Nephron (organoid): ENCODE measurements around the gene ADIPOR2.

Source experiments
- H3K27ac Mint-ChIP-seq, 3 experiments: 2 replicates each; pipeline ENCODE4 v1.8.0; 2020; ENCODE audit warnings: mixed read lengths in 3 of 3, mild to moderate bottlenecking in 2 of 3, moderate library complexity in 1 of 3
- H3K27me3 Mint-ChIP-seq: 2 replicates; pipeline ENCODE4 v1.8.0; 2021; ENCODE audit warnings: low read depth, mild to moderate bottlenecking, moderate library complexity, mixed read lengths
- H3K36me3 Mint-ChIP-seq: 2 replicates; pipeline ENCODE4 v1.8.0; 2020; ENCODE audit warnings: low read depth, mixed read lengths
- H3K4me1 Mint-ChIP-seq: 2 replicates; pipeline ENCODE4 v1.8.0; 2020; ENCODE audit warnings: mixed read lengths
- H3K4me3 Mint-ChIP-seq, 3 experiments: 2 replicates each; pipeline ENCODE4 v1.8.0; 2020; ENCODE audit warnings: mild to moderate bottlenecking in 3 of 3, mixed read lengths in 3 of 3, moderate library complexity in 2 of 3
- H3K9me3 Mint-ChIP-seq: 2 replicates; pipeline ENCODE4 v1.8.0; 2020; ENCODE audit warnings: mixed read lengths
- TF ChIP-seq, protein P1 (sequence below), 3 experiments: fragments of 200-600 bp; sonication (generic); IDR thresholded peaks; one replicate each; pipeline ENCODE4 v1.5.0; 2021; ENCODE audit warnings: antibody characterized with exemption in 3 of 3; ENCODE audit not compliant: unreplicated experiment in 3 of 3

Gene ADIPOR2

DNA sequence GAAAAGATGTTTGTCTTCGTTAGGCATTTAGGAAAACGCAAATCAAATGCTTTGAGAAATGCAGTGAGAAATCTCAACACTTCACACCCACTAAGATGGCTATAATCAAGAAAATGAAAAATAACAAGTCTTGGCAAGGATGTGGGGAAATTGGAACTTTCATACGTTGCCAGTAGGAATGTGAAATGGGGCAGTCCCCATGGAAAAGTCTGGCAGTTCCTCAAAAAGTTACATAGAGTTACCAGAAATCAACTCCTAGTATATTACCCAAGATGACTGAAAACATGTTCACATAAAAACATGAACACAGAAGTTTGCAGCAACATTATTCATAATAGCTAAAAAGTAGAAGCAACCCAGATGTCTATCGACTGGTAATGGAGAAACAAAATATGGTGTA is 88.0 kb downstream of the ADIPOR2 start:
- H3K36me3 Mint-ChIP-seq, result peaks cover 33% of the 10 kb centered on the region
- TF ChIP-seq, protein P1, sequence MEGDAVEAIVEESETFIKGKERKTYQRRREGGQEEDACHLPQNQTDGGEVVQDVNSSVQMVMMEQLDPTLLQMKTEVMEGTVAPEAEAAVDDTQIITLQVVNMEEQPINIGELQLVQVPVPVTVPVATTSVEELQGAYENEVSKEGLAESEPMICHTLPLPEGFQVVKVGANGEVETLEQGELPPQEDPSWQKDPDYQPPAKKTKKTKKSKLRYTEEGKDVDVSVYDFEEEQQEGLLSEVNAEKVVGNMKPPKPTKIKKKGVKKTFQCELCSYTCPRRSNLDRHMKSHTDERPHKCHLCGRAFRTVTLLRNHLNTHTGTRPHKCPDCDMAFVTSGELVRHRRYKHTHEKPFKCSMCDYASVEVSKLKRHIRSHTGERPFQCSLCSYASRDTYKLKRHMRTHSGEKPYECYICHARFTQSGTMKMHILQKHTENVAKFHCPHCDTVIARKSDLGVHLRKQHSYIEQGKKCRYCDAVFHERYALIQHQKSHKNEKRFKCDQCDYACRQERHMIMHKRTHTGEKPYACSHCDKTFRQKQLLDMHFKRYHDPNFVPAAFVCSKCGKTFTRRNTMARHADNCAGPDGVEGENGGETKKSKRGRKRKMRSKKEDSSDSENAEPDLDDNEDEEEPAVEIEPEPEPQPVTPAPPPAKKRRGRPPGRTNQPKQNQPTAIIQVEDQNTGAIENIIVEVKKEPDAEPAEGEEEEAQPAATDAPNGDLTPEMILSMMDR (IDR thresholded peaks at IDR 0.05; ENCODE audit: unreplicated experiment in 3 of 3), result no peak
- peaks cover 35% of the 10 kb centered on the region for H3K4me1 Mint-ChIP-seq
- H3K9me3 Mint-ChIP-seq, result no peaks in the 10 kb centered on the region
- no peak overlapping the region for H3K4me3 Mint-ChIP-seq
- peak overlapping the region in 1 of 3 experiments; percentile 9 for H3K27ac Mint-ChIP-seq
- no peaks in the 10 kb centered on the region for H3K27me3 Mint-ChIP-seq

DNA sequence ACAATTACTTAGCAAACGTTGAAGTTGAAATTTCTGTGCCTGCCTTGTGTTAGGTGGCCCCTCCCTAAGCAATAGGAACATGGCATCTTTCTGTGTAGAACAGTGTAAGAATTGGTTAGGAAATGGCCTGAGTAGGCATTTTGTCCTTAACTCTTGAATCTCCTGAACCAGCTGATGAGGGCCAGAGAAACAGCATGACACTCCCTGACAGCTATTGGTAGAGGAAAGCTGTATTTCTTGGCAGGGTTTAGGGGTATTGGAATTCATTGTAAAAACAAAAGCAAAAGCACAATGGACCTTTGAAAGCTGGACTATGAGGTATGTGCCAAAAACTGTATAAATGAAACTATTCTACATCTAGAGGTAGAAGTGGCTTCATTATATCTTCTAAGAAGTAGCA is 88.9 kb downstream of the ADIPOR2 start:
- TF ChIP-seq, protein P1 (IDR thresholded peaks at IDR 0.05; ENCODE audit: unreplicated experiment in 3 of 3), result no peak
- Mint-ChIP-seq H3K4me1 (peaks cover 29% of the 10 kb centered on the region), H3K4me3 (no peak overlapping the region), H3K27me3 (no peaks in the 10 kb centered on the region), H3K27ac (no peak overlapping the region), H3K36me3 (peaks cover 41% of the 10 kb centered on the region), H3K9me3 (no peaks in the 10 kb centered on the region)

DNA sequence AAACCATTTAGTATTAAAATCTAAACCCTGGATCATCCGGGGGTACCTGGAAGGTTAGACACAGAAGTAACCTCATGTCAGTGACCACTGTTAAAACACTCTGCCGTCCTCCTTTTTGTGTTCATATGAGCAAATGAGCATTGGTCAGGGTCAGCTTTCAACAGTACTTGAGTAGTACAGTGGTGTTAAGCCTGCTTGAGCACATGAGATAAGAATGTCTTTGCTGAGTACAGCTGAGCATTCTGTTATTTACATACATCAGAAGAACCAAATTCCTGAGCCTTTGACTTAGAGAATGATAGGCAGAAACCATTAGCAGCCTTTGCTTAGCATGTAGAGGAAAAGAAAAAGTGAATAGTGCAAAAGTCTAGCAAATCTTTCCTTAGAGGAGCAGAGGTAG is 90.9 kb downstream of the ADIPOR2 start:
- TF ChIP-seq, protein P1 (IDR thresholded peaks at IDR 0.05; ENCODE audit: unreplicated experiment in 3 of 3), result no peak
- peaks cover 42% of the 10 kb centered on the region for H3K36me3 Mint-ChIP-seq
- no peak overlapping the region for H3K4me3 Mint-ChIP-seq
- H3K27me3 Mint-ChIP-seq, result no peaks in the 10 kb centered on the region
- peak overlapping the region in 1 of 3 experiments; percentile 45 for H3K27ac Mint-ChIP-seq
- peaks cover 16% of the 10 kb centered on the region for H3K4me1 Mint-ChIP-seq
- H3K9me3 Mint-ChIP-seq, result no peaks in the 10 kb centered on the region

DNA sequence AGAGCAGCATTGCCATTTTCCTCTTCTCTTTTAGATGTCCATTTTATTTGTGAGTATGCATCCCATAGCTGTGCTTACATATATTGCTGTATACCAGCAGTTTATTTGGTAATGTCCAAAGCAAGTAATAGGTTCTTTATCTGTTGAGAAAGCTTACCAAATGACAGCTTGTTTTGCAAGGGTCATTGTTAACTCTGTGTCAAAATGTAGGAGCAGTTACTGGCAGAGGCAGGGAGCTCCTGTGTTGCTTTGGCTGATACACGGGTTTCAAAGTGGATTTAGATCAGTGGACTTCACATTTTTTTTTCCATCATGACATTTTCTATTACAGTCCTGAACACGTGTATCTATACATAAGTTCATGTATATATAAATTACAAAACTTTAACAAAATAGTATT is 91.3 kb downstream of the ADIPOR2 start:
- H3K27ac Mint-ChIP-seq, result no peak overlapping the region
- H3K27me3 Mint-ChIP-seq, result no peaks in the 10 kb centered on the region
- TF ChIP-seq, protein P1 (IDR thresholded peaks at IDR 0.05; ENCODE audit: unreplicated experiment in 3 of 3), result no peak
- peaks cover 15% of the 10 kb centered on the region for H3K4me1 Mint-ChIP-seq
- H3K4me3 Mint-ChIP-seq, result no peak overlapping the region
- H3K9me3 Mint-ChIP-seq, result no peaks in the 10 kb centered on the region
- peaks cover 43% of the 10 kb centered on the region for H3K36me3 Mint-ChIP-seq

DNA sequence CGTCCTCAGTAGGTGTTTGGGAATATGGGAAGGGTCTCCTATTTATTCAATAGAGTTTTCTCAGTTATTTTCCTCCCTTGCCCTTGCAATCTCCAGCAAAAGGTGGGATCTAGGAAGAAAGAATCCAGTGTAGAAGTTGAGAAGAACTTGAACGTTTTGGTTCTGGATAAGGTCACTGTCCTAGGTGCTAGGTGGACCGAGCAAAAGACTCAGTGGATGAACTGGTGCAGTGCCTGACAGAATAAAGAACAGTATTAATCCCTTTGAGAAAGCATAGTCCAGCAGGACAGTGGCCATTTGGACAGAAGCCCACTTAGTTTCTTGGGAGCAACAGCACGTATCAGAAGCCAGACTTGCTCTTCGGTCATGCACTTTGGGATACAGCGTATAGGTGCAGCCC is 96.8 kb downstream of the ADIPOR2 start:
- H3K4me1 Mint-ChIP-seq, result peaks cover 18% of the 10 kb centered on the region
- H3K4me3 Mint-ChIP-seq, result no peak overlapping the region
- TF ChIP-seq, protein P1 (IDR thresholded peaks at IDR 0.05; ENCODE audit: unreplicated experiment in 3 of 3), result no peak
- peaks cover 26% of the 10 kb centered on the region for H3K36me3 Mint-ChIP-seq
- H3K9me3 Mint-ChIP-seq, result no peaks in the 10 kb centered on the region
- H3K27me3 Mint-ChIP-seq, result no peaks in the 10 kb centered on the region
- H3K27ac Mint-ChIP-seq, result no peak overlapping the region

DNA sequence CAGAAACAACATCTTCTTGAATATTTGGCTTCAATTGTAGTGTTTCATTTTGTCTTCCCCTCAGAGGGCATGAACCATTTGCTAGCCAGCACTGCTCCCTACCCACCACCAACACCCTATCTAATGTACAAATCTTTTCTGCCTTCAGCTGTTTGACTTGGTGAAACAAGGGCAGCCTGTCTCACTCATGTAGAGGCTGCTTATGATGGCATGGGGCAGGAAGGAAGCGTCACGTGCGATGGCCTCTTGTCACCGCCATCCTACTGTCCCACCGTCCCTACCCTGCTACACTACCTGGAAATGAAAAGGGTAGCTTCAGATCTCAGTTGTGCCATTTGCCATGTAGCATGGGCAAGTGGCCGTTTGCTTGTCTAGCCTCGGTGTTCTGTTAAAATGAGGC is 99.6 kb downstream of the ADIPOR2 start:
- peaks cover 4% of the 10 kb centered on the region for H3K27me3 Mint-ChIP-seq
- no peak overlapping the region for H3K27ac Mint-ChIP-seq
- TF ChIP-seq, protein P1 (IDR thresholded peaks at IDR 0.05; ENCODE audit: unreplicated experiment in 3 of 3), result no peak
- H3K9me3 Mint-ChIP-seq, result no peaks in the 10 kb centered on the region
- no peak overlapping the region for H3K4me3 Mint-ChIP-seq
- peaks cover 27% of the 10 kb centered on the region for H3K4me1 Mint-ChIP-seq
- peaks cover 16% of the 10 kb centered on the region for H3K36me3 Mint-ChIP-seq
